GM12865 (cell line): ENCODE data around the gene TRIM41.

Source experiments
- DNase-seq: peaks from one replicate; pipeline ENCODE4 v3.0.0; 2010; ENCODE audit warnings: low read depth
- H3K4me3 ChIP-seq: 2 replicates; pipeline ENCODE4 v1.5.1; 2011; ENCODE audit warnings: mild to moderate bottlenecking, low read depth, low read length, control low read depth
- CTCF ChIP-seq: IDR thresholded peaks from 2 replicates; pipeline ENCODE4 v1.5.1; 2011; ENCODE audit warnings: low read length, control low read depth, low read depth, inconsistent platforms; ENCODE audit not compliant: insufficient read depth; ENCODE audit errors: missing control alignments

Gene TRIM41

GRCh38 chr5:181230551-181230950, 7.5 kb downstream of the TRIM41 start:
- no peak for TF ChIP-seq CTCF
- no peak for DNase-seq
- H3K4me3 ChIP-seq, result no peak overlapping the region

GRCh38 chr5:181231432-181231831, 8.4 kb downstream of the TRIM41 start:
- no peak for TF ChIP-seq CTCF
- H3K4me3 ChIP-seq, result no peak overlapping the region
- DNase-seq, result no peak

- TF ChIP-seq CTCF, result no peak
- DNase-seq, result no peak
- H3K4me3 ChIP-seq, result no peak overlapping the region
Measured at GRCh38 chr5:181232593-181232992, 9.5 kb downstream of the TRIM41 start.

GRCh38 chr5:181233088-181233800, 10.2 kb downstream of the TRIM41 start:
- DNase-seq, result no peak
- no peak overlapping the region for H3K4me3 ChIP-seq
- no peak for TF ChIP-seq CTCF

GRCh38 chr5:181233801-181234454, 10.8 kb downstream of the TRIM41 start:
- no peak for DNase-seq
- no peak for TF ChIP-seq CTCF
- no peak overlapping the region for H3K4me3 ChIP-seq

GRCh38 chr5:181234455-181235306, 11.6 kb downstream of the TRIM41 start:
- no peak overlapping the region for H3K4me3 ChIP-seq
- TF ChIP-seq CTCF, result no peak
- no peak for DNase-seq
